Renal cortex interstitium (tissue), 3 donors: ENCODE data around the gene CCDC68. TPM values are rescaled to one million over a fixed set of nuclear protein-coding genes. Genes with fewer than 3 reads are reported as not detected.

Source experiments
- polyA plus RNA-seq, 3 donors: library from polyadenylated mRNA; unstranded; fragments of 120-200 nt; gene quantifications; one replicate each; pipeline ENCODE4 v1.2.1, GENCODE V29; 2013; ENCODE audit not compliant: insufficient read length in 3 of 3

Gene CCDC68
- polyA plus RNA-seq, 3 donors, result 7.5 to 12.8 (median 12.1) TPM

Other genes starting within 250 kb of the CCDC68 start
- gene RAB27B, start 131.0 kb downstream of the CCDC68 start, polyA plus RNA-seq, result 1 to 10 TPM; 3.6 to 3.7 (median 3.6) TPM